Thymus (tissue), 11 donors: ENCODE data around the gene TRIO. TPM values are rescaled to one million over a fixed set of nuclear protein-coding genes. Genes with fewer than 3 reads are reported as not detected.

Source experiments
- DNase-seq, 9 donors: peaks; one replicate each; pipeline ENCODE4 v3.0.0-alpha.2; 2013; ENCODE audit warnings: low spot score in 9 of 9, low read depth in 6 of 9, missing footprints in 1 of 9
- H3K27ac ChIP-seq, 2 donors: one replicate each; pipeline ENCODE4 v1.5.1; 2013; ENCODE audit warnings: control low read depth in 1 of 2, low read depth in 1 of 2, low read length in 1 of 2, mild to moderate bottlenecking in 1 of 2, moderate library complexity in 1 of 2
- H3K27me3 ChIP-seq, 2 donors: one replicate each; pipeline ENCODE4 v1.5.1; 2013; ENCODE audit warnings: low read length in 1 of 2; ENCODE audit not compliant: control insufficient read depth in 2 of 2, insufficient read depth in 1 of 2
- H3K36me3 ChIP-seq, 2 donors: one replicate each; pipeline ENCODE4 v1.5.1; 2013; ENCODE audit warnings: low read length in 1 of 2, mild to moderate bottlenecking in 1 of 2, moderate library complexity in 1 of 2; ENCODE audit not compliant: control insufficient read depth in 2 of 2, insufficient read depth in 2 of 2
- H3K4me1 ChIP-seq, 2 donors: one replicate each; pipeline ENCODE4 v1.5.1; 2013; ENCODE audit warnings: low read length in 2 of 2; ENCODE audit not compliant: control insufficient read depth in 2 of 2, insufficient read depth in 2 of 2
- H3K4me3 ChIP-seq, 2 donors: one replicate each; pipeline ENCODE4 v1.5.1; 2013; ENCODE audit warnings: low read length in 2 of 2, control low read depth in 1 of 2, mild to moderate bottlenecking in 1 of 2
- H3K9me3 ChIP-seq, 2 donors: one replicate each; pipeline ENCODE4 v1.5.1; 2013; ENCODE audit warnings: low read length in 1 of 2, mild to moderate bottlenecking in 1 of 2; ENCODE audit not compliant: control insufficient read depth in 2 of 2, insufficient read depth in 1 of 2
- WGBS: extraction: QIAGEN DNeasy Blood & Tissue Kit; methylation state at CpG from one replicate; pipeline ENCODE4 v1.1.7; 2013; 5-methylcytosine and 5-hydroxymethylcytosine counted together
- polyA plus RNA-seq: library from polyadenylated mRNA; stranded (reverse); fragments of 200-250 nt; gene quantifications from one replicate; pipeline ENCODE4 v1.2.3, GENCODE V29; 2013
- total RNA-seq: library from RNA; stranded (reverse); fragments of 120-200 nt; gene quantifications from one replicate; pipeline ENCODE4 v1.2.4, GENCODE V29; 2013
- donor health status: healthy.

TRIO gene
- total and polyA plus RNA-seq, 2 donors, result 26.9 to 52.1 TPM

GRCh38 chr5:14436801-14437542, 293.8 kb downstream of the TRIO start:
- peaks cover 0 to 2% of the 10 kb centered on the region in 2 donors for H3K4me1 ChIP-seq

GRCh38 chr5:14438195-14438606, 295.1 kb downstream of the TRIO start:
- H3K4me1 ChIP-seq, result peaks cover 0 to 1% of the 10 kb centered on the region in 2 donors
- H3K4me3 ChIP-seq, result no peak overlapping the region
- no peak overlapping the region for H3K27ac ChIP-seq
- H3K36me3 ChIP-seq, result no peaks in the 10 kb centered on the region
- no peak for DNase-seq
- H3K9me3 ChIP-seq, result no peaks in the 10 kb centered on the region
- WGBS, result 86% methylated on average over 6 of the region's 6 CpGs
- H3K27me3 ChIP-seq, result no peaks in the 10 kb centered on the region

More at GRCh38 chr5:14436801-14437542, 293.8 kb downstream of the TRIO start:
- 96% methylated on average over 5 of the region's 5 CpGs for WGBS
- no peaks in the 10 kb centered on the region for H3K9me3 ChIP-seq
- H3K27me3 ChIP-seq, result no peaks in the 10 kb centered on the region
- H3K27ac ChIP-seq, result no peak overlapping the region
- DNase-seq, result no peak
- H3K36me3 ChIP-seq, result no peaks in the 10 kb centered on the region
- H3K4me3 ChIP-seq, result no peak overlapping the region

- Histone ChIP-seq H3K36me3 (no peaks in the 10 kb centered on the region), H3K4me3 (no peak overlapping the region), H3K27me3 (no peaks in the 10 kb centered on the region), H3K4me1 (no peaks in the 10 kb centered on the region), H3K9me3 (no peaks in the 10 kb centered on the region), H3K27ac (no peak overlapping the region)
- no peak for DNase-seq
- WGBS, result 95% methylated on average over 14 of the region's 14 CpGs
Measured at GRCh38 chr5:14439087-14439871, 296.1 kb downstream of the TRIO start.

GRCh38 chr5:14440223-14440581, 297.1 kb downstream of the TRIO start:
- no peak for DNase-seq
- Histone ChIP-seq H3K27me3 (no peaks in the 10 kb centered on the region), H3K4me3 (peak overlapping the region in 1 of 2 donors; percentile 40), H3K36me3 (no peaks in the 10 kb centered on the region), H3K27ac (peak overlapping the region; percentile 56 to 76), H3K4me1 (no peaks in the 10 kb centered on the region), H3K9me3 (no peaks in the 10 kb centered on the region)
- 95% methylated on average over 10 of the region's 10 CpGs for WGBS

- Histone ChIP-seq H3K4me1 (no peaks in the 10 kb centered on the region), H3K36me3 (no peaks in the 10 kb centered on the region), H3K9me3 (no peaks in the 10 kb centered on the region), H3K4me3 (peak overlapping the region in 1 of 2 donors; percentile 40), H3K27ac (peak overlapping the region; percentile 56 to 76), H3K27me3 (no peaks in the 10 kb centered on the region)
- DNase-seq, result no peak
- 90% methylated on average over 40 of the region's 40 CpGs for WGBS
Measured at GRCh38 chr5:14440582-14441431, 297.7 kb downstream of the TRIO start.

- no peaks in the 10 kb centered on the region for H3K36me3 ChIP-seq
- no peaks in the 10 kb centered on the region for H3K9me3 ChIP-seq
- DNase-seq, result no peak
- no peaks in the 10 kb centered on the region for H3K4me1 ChIP-seq
- H3K4me3 ChIP-seq, result peak overlapping the region in 1 of 2 donors; percentile 40
- WGBS, result 96% methylated on average over 4 of the region's 4 CpGs
- no peaks in the 10 kb centered on the region for H3K27me3 ChIP-seq
- peak overlapping the region in 1 of 2 donors; percentile 43 for H3K27ac ChIP-seq
Measured at GRCh38 chr5:14441641-14442040, 298.5 kb downstream of the TRIO start.

GRCh38 chr5:14442536-14442935, 299.4 kb downstream of the TRIO start:
- H3K4me1 ChIP-seq, result no peaks in the 10 kb centered on the region
- no peak overlapping the region for H3K27ac ChIP-seq
- peak overlapping the region in 1 of 2 donors; percentile 40 for H3K4me3 ChIP-seq
- WGBS, result 95% methylated on average over 5 of the region's 5 CpGs
- H3K36me3 ChIP-seq, result no peaks in the 10 kb centered on the region
- no peaks in the 10 kb centered on the region for H3K27me3 ChIP-seq
- no peak for DNase-seq
- no peaks in the 10 kb centered on the region for H3K9me3 ChIP-seq

- Histone ChIP-seq H3K27me3 (no peaks in the 10 kb centered on the region), H3K36me3 (no peaks in the 10 kb centered on the region), H3K4me3 (no peak overlapping the region), H3K27ac (peak overlapping the region in 1 of 2 donors; percentile 55), H3K4me1 (peaks cover 0 to 4% of the 10 kb centered on the region in 2 donors), H3K9me3 (no peaks in the 10 kb centered on the region)
- DNase-seq, result no peak
- WGBS, result 94% methylated on average over 4 of the region's 4 CpGs
Measured at GRCh38 chr5:14443671-14444093, 300.5 kb downstream of the TRIO start.
